Measurements from ENCODE around the gene LRRC49. TPM values are rescaled to one million over a fixed set of nuclear protein-coding genes. Genes with fewer than 3 reads are reported as not detected.

The LRRC49 gene
- total RNA-seq, 1 experiment from 2014 or later: 7.4 TPM

GRCh38 chr15:71050461-71050860 is 157.8 kb downstream of the LRRC49 start:
- no TSS peak for BruUV-seq (replicated peaks)
- TF ChIP-seq ELF1 (IDR thresholded peaks at IDR 0.05; ENCODE audit: borderline replicate concordance, low read depth) (no peak), ZNF274 (IDR thresholded peaks at IDR 0.05; ENCODE audit: low read depth, low read length) (no peak), FOSL1 (IDR thresholded peaks at IDR 0.05; ENCODE audit: low read depth) (no peak), YY1 (IDR thresholded peaks at IDR 0.05; ENCODE audit: extremely low read depth, insufficient replicate concordance, low read depth, low read length) (no peak), CTCF (IDR thresholded peaks at IDR 0.05 in 2 of 3, conservative IDR thresholded peaks at IDR 0.05 in 1 of 3; ENCODE audit: borderline replicate concordance in 1 of 3, insufficient read depth in 1 of 3, low read depth in 2 of 3, low read length in 2 of 3) (no peak), ATF3 (IDR thresholded peaks at IDR 0.05) (no peak), POLR2AphosphoS5 (IDR thresholded peaks at IDR 0.05; ENCODE audit: low read depth, low read length) (no peak), EZH2phosphoT487 (IDR thresholded peaks at IDR 0.05; ENCODE audit: borderline replicate concordance) (no peak), POLR2A (IDR thresholded peaks at IDR 0.05; ENCODE audit: borderline replicate concordance, extremely low read depth, insufficient read depth, insufficient read length) (no peak)
- peaks cover 0 to 2% of the 10 kb centered on the region in 2 experiments; a peak in 2 of 4 replicates for H3K4me1 ChIP-seq (ENCODE audit: control insufficient read depth in 1 of 2, insufficient read depth in 2 of 2, low read length in 2 of 2)
- no peak for DNase-seq (ENCODE audit: low read depth, low spot score)
- ChIA-PET CTCF (no interaction called here), RAD21 (ENCODE audit: low non-redundant PET in 1 of 2, low total read pairs in 2 of 2, uncharacterized antibody in 2 of 2, unreplicated experiment in 2 of 2) (no interaction called here), POLR2A (no interaction called here)
- no peak overlapping the region for H3K9ac ChIP-seq (ENCODE audit: low read length)
- no peaks in the 10 kb centered on the region for H3K79me2 ChIP-seq (ENCODE audit: insufficient read depth, low read length)
- intact Hi-C loops (cut with micrococcal nuclease): no loop called here
- no peak overlapping the region for H3K4me3 ChIP-seq (replicated peaks in 1 of 2; ENCODE audit: low read depth in 1 of 2, low read length in 2 of 2)
- H3K9me3 ChIP-seq (ENCODE audit: control insufficient read depth in 1 of 2, insufficient read depth in 1 of 2, low read depth in 1 of 2, low read length in 2 of 2): no peaks in the 10 kb centered on the region
- no peaks in the 10 kb centered on the region for H4K20me1 ChIP-seq (ENCODE audit: insufficient read depth)
- H3K9me2 ChIP-seq (ENCODE audit: insufficient read depth): no peaks in the 10 kb centered on the region
- ATAC-seq: no peak
- H3K27ac ChIP-seq (ENCODE audit: low read depth, low read length): no peak overlapping the region
- H3K4me2 ChIP-seq (ENCODE audit: low read length): no peak overlapping the region
- H2AFZ ChIP-seq (ENCODE audit: low read depth, low read length, poor library complexity, severe bottlenecking): no peak overlapping the region
- H3K36me3 ChIP-seq (ENCODE audit: control insufficient read depth in 1 of 2, insufficient read depth in 2 of 2, low read length in 2 of 2): no peaks in the 10 kb centered on the region
- no peaks in the 10 kb centered on the region for H3K27me3 ChIP-seq (ENCODE audit: insufficient read depth, low read length)
